Dedifferentiated amniotic fluid mesenchymal stem cell (primary cell): Measurements from ENCODE around the gene PTPRM.

Experiments used
- DNase-seq: peaks from one replicate; pipeline ENCODE4 v3.0.0-alpha.2; 2016; ENCODE audit errors: extremely low spot score

PTPRM gene

DNA sequence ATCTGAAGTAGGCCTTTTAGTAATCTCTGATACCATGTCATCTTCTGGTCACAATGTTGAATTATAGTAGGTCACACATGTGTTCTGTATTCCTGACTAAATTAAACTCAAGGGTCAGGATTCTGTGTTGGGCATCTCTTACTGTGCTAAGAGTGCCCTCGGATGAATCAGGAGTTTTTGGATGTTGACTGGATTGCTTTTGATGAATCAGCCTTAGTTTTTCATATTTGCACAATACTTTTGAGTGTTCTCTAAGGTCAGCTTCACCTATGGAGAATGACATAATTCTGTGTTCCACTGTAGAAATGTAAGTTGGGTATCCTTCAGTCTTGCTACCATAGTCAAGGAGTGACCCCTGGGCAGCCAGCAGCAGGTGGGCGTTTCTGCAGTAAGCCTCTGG lies 190.1 kb downstream of the PTPRM start:
- DNase-seq: no peak

DNA sequence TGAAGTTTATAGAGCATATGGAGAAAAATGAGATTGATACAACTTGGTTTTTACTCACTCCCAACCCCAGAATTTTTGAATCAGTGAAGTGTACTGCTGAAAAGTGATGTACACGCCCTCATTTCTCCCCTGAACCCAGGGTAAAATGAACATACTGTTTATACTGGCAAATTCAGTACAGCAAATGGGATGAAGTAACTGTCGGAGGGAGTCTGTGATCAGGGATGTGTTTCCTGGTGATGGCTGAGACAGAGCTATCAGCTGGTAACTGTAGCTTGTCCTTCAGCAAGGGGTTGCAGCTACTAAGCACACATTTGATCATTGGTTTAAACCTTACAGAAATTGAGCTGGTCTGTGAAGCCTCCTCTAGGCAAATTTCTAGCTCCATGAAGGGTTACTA lies 191.6 kb downstream of the PTPRM start:
- DNase-seq: no peak

DNA sequence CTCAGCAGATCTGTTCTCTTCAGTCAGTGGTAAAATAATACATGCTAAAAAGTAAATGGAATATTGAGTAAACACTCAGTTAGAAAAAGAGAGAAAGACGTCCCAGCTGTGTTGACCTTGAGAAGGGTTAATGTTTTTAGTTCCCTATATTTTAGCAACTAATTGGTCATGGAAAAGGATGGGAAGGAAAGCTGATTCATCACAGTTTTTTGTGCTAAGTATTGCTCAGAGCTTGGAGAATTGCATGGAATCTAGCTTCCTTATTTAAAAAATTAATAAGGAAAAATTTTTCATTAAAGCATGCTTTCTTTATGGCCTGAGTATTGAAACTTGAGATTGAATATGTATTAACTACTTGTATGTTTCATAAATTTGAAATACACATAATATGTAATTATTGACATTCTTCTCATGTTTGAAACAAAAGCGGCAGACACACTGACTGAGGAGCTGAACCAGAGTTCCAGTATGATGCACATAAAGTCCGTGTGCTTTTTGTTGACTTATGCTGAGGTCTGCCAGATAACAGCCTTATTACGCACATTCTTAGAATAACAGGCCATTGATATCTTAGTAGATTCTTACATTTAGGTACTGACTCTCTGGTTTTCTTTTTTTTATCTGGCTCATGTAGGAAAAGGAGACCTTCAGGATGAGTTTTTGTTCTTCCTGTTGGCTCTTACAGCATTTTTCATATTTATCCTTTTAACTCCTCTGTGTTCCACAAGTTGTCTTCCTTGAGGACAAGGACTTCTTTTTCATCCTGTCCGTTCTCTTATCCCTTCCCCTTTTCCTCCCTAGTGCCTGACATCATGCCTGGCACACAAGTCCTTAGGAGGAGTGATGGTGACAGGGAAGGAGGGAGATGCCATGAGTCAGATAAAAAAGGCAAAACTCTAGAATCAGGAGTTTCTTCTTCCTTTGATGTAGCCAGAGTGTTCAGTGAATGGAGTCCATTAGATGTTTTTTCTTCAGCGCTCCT lies 194.1 kb downstream of the PTPRM start:
- DNase-seq: no peak

DNA sequence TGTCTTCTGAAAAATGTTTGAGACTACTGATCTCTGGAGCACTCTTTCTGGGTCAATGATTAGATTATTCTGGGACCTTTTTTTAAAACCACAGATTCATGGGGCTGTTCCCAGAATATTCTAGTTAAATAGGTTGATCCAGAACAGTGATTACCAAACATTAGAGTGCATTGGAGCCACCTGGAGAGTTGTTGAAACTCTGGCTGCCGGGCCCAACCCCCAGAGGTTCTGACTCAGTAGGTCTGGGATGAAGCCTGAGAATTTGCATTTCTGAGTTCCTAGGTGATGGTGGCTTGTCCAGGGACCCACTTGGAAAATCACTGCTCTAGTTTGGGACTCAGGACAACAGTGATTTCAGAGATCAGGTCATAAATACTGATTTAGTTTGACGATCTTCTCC lies 197.3 kb downstream of the PTPRM start:
- no peak for DNase-seq

DNA sequence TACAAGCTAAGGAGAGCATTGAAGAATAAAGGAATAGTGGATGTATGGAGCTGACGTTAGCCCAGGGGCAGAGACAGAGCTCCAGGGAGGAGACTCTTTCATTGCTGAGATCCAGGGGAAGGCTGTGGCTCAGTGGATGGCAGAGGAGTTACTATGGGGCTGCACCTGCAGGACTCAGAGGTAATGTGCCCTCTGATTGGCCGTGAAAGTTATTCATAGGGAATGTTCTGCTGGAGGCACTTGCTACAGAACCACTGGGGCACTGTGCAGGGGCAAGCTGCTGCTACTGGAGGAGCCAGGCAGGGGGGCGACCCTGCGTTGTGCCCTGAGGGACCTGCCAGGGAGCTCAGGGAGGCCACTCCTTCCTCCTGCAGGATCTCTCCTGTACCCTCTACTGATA lies 199.2 kb downstream of the PTPRM start:
- DNase-seq: no peak

DNA sequence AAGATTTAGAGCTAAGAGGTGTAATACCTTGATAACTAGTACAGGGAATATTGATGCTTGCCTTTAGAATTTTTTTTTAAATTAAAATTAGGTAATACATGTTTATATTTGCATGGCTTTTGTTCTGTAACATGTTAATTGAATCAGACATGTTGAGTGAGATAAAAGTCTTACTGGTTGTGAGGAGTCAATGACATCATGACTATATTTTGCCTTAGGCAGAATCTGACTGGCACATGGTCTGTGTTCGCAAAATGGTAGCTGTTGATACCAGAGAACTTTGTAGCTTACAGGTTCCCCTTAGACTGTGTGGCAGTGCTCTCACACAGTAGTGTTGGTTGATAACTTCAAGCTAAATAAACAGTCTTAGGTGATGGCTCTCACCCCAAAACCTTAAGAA lies 199.7 kb downstream of the PTPRM start:
- no peak for DNase-seq

DNA sequence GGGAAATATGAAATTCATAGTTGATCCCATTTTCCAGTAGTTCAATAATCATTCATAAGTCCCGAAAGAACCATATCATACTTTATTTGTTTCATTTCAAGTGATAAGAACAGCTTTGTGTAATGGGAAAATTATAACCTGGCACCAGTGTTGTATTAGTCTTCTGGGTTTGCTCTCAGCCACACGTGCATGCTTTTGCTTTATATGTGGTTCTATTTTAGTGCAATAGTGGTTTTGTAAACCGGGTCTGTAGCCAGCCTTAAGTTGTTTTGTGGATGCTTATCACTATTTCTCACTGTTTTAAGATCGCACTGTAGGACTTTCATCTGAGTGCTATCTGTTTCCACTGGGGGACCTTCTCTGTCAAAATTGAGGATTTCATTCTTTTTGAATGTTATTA lies 203.8 kb downstream of the PTPRM start:
- no peak for DNase-seq

DNA sequence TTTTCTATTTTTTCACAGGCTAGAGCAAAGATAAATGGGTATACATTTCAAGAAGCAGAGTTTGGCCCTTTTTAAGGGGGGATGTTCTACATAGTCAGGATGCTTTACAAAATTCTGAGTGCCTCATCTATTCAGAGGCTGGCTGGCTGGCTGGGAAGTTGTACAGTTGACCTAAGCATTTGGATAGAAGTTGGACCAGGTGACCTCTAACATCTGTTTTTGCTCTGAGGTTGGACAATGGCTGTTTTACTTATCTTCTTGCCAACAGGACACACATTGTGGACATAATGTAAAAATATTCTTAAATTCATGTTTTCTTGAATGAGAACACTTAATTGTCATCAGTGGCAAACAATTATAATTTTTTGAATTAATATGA lies 205.4 kb downstream of the PTPRM start:
- no peak for DNase-seq

DNA sequence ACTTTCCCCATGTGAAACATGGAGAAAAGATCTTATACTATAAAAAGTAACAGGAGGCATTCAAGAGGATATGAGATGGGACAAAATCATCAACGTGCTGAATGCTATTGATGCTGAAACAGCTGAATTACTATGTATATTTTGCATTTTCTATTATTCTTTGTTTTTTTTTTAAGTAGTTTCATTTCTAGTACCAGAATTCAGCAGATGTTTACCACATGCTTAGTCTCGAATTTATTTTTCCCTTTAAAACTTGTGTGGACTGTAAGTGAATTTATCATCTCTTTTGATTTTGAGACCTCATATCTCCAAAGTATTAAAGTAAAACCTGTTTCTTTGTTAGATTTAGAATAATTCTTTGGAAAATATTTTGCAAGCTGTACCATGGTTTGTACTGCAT lies 205.8 kb downstream of the PTPRM start:
- no peak for DNase-seq

DNA sequence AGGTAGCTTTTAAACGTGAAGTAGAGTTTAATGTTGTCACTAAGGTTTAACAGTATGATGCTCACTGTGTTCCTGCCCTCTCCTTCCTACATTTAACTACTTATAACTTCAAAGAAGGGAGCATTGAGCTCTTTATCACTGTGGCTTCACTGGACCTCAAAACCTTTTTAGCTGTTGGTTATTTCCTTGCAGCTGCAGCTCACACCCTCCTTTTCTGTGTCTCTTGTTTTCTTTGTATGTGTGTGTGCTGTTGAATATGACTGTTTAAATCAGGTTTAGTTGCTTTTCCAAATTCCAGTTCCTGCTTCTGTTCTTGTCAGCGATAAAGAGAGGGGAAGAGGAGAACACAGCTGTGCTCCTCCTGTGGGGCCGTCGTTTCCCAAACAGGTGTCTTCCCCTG lies 208.0 kb downstream of the PTPRM start:
- no peak for DNase-seq

DNA sequence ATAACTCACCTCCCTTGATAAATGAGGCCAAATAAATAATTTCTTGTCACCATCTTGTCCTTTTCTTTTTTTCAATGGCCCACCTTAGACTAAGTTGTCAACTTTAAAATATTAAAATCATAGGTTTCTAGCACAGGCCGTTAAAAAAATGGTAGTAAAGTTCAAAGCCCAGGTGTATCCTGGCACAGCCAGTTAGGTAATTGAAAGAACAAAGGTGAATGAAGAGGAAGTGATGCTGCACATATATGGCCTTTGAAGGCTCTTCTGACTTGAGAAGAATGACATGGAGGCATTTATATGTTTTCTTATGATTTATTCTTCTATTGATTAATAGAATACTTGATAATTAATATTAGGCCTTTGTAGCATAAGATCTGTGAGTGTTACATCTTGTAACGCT lies 208.7 kb downstream of the PTPRM start:
- no peak for DNase-seq

DNA sequence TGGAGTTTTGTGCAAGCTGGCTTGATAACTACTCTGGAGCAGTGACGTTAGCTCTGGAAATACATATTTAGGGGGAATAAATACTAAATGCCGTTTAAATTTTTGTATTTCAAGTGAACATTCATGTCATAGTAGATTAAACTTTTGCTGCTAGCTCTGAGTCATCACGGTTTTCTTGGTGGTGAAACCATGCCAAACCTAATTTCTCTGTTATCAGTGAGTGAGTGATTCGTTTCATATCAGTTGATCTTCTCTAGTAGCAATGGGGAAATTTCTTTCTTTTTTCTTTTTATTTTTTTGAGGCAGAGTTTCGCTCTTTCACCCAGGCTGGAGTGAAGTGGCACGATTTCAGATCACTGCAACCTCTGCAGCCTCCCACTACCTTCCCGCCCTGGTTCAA lies 211.1 kb downstream of the PTPRM start:
- DNase-seq: no peak

DNA sequence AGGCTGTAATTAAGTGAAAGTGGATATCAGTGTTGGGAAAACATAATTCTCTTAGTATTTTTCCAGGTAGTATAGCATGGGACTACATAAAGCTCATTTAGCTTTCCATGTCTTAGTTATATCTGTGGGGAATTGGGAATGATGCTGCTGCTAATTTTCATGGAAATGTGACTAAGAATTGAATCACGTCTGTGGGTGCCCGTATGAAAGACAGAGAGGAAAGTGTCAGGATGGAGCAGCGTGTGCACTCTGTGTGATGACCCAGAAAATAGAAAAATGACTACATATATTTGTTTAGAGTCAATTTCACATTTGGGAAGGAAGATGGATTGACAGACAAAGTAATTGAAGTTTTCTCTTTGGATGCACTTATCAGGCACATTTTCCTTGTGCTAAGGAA lies 212.1 kb downstream of the PTPRM start:
- DNase-seq: no peak

DNA sequence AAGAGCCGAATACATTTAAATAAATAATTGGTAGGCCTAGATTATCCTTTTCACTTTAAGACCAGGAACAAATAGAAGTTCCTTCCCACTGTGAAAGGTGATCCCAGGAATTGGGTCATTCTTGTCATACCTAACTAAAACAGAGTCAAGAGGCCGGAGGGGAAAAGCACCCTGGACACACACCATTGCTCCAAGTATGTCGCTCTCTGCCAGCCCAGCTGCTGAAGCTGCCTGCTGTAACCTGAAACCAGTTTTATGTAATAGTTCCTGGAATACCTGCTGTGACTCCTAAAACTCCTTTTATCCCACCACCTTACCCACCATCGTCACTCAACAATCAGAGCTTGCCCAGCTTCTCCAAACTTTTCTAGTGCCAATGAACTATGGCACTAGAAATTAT lies 217.1 kb downstream of the PTPRM start:
- DNase-seq: no peak

DNA sequence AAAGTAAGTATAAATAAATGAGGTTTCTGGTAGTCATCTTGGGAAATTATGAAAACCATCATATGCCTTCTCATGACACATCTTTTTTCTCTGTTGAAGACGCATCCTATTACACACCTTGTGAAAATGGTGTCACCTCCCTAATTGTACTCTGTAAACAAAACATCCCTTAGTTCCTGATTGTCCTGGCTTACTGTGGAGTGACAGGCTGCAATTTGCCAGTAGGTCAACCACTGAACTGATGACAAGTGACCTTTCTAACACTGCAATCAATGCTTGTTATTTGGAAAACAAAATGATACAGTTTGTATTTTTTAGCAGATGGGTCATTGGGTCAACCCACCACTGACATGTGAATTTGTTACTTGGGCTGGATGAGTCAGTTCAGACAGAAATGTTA lies 219.5 kb downstream of the PTPRM start:
- no peak for DNase-seq

DNA sequence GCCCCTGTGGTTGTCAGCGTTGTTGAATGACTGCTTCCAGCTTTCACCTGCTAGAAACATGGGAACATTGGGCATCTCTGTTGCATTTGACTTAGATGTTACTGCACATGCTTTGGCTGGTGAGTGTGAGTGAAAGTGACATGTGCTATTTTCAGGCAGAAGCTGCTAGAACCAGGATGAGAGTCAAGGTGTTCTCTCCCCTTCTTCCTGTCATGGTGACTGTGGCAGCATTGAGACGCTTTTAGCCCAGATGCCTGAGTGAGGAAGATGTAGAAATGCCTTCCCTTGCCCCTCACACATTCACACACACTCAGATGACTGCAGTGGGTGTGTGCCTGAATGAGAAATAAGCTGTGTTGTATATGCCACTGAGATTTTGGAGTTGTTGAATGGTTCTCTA lies 220.2 kb downstream of the PTPRM start:
- no peak for DNase-seq

DNA sequence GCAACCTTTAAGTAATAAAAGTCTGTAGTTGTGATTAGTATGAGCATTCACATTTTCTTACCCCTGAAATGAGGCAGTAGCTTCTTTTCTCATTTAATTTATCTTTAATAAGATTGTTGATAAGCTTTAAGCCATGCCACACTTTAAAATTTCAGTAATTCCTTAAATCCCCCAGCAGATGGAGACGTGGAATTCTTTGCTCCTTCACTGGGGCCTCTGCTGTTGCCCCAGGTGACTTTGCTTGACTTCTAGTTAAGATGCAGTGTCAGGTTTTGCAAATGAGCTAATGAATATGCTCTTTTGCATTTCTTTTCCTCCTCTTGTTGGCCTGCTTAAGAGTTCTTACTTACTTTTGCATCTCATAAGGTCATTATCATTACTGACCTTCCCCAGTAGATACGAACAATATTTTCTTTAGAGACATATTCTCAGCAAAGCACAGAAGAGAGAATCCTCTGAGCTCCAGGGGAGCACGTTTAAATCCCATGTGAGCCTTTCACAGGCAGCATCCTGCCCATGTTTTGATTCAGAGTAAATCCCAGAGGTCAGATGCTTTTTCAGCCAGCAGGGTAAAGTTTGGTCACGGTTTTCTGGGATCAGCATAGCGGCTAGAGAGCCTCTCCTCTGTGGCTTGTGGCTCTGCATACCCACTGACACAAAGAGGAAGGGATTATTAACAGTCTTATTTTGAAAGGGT lies 222.9 kb downstream of the PTPRM start:
- DNase-seq: no peak

DNA sequence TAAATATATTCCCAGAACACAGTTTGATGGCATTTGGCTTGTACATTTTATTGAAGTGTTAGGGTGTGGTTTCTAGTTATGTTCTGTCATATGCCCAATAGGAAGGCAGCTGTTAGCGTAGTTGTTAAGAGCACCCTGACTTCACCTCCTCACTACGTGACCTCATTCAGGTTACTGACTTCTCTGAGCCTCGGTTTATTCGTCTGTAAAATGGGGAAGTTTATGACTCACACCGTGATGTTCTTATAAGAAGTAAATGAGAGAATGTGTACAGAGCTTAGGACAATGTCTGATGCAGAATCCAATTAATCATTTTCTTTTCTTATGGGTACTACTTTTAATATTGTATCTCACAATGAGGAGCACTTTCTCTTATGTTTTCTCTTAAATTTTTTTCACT lies 226.0 kb downstream of the PTPRM start:
- DNase-seq: no peak

DNA sequence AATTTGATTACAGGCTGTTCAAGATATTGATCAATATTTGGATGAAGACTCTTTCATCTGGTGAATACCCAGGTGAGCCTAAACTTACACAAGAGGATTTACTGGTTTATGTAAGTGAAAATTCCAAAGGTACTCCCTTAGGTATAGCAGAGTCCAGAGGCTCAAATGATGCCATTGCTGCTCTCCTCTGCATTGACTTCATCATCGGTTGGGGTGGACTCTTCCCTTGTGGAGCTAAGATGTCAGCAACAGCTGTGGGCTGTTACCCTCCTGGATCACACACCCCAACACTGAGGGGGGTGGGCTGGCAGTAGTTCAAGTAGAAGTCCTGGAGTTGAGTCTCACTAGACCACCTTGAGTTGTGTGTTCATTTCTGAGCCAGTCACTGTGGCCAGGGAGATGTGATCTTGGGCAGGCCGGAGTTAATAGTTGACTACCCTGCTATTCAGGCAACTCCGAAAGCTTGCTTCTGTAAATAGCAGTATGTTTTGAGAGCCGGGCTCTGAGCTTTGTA lies 236.9 kb downstream of the PTPRM start:
- no peak for DNase-seq

DNA sequence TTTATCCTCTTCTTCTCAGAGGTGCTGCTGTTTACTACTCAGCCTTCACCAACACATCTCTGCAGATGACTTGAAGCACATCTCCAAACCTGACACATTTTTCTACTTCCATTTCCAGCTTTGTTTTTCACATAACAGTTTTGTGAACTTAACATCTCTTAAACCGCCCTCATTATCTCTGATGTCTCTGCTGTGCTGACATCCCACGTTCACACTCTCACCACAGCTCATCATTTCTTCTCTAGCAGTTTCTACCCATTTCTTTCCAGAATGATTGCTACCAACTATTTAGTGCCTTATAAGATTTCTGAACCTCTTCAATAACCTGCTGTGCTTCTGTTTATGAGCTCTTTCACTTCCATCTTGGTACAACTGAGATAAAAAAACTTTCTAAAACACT lies 238.0 kb downstream of the PTPRM start:
- DNase-seq: no peak

DNA sequence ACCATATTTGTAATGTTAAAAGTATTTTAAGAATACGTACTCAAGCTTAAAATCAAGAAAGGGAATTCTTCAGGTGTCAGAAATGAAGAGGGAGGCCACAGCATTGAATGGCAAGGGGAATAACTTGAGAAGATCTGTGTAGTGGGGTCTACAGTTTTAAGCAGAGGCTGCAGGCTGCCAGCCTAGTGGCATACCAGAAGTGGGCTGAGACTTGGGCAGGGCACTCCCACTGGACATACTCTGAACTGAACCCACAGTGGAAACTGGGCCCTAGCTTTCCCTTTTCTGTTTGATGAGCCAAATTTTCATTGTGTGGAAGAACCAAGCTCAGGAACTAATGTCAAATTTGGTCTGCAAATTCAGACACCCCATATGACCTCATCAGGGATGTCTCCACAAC lies 238.8 kb downstream of the PTPRM start:
- DNase-seq: no peak

DNA sequence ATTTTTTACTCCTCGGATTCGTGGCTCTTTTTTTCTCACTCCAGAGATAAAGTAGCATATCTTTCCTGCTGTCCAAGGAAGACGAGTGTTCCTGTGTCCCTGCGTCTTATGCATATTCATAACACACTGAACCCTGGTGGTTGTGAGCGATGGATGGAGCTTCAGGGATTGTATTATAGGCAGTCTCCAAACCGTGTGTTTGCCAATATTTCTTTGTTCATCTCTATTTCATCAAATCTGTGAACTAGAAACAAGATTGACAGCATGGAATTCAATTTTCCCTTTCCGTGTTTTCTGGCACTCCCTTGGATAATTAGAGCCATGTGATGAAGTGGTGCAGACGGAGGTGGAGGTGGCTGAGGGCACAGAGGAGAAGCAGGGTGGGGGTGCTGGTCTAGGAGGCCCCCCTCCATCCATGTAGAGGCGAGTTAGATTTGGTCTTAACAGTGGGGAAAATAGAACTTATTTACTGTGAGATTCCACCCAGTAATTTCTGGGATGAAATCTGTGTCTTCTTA lies 240.9 kb downstream of the PTPRM start:
- DNase-seq: no peak

DNA sequence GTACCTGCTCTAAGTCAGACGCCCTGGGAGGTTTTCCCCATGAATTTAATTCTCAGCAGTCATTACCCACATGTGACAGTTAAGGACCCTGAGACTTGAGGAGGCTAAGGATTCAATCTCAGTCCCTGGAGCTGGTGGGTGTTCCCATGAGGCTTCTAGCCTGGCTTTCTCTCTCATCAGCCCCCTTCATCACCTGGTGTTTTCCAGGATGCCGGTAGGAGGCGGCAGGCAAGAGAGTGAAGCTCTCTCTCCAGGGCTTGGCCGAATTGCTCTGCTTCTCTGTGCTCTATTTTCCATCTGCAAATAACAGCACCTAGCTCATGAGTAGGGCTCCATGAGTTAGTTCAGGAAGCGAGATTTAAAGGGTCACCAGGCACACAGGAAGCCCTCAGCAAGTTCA lies 241.9 kb downstream of the PTPRM start:
- DNase-seq: no peak
